CD4-positive, alpha-beta T cell (primary cell): Measurements from ENCODE around the gene JDP2. TPM values are rescaled to one million over a fixed set of nuclear protein-coding genes. Genes with fewer than 3 reads are reported as not detected.
A peak's percentile ranks its signal among the peaks of the same experiment; 100 is the strongest.

ENCODE experiments used
- ATAC-seq: fragments of 200-7000 bp; cut with Tn5 transposase; one replicate; pipeline ENCODE4 v1.10.0; 2022; ENCODE audit warnings: mild to moderate bottlenecking; ENCODE audit not compliant: poor library complexity
- CTCF ChIA-PET: fragments of 350-600 bp; sonication (Branson Sonifier 250); formaldehyde crosslinking; loops from one replicate; lab custom pipeline; 2021; ENCODE audit warnings: antibody characterized with exemption, inconsistent platforms; lab: Charles Lee
- POLR2A ChIA-PET: fragments of 350-600 bp; sonication (Branson Sonifier 250); formaldehyde crosslinking; loops from one replicate; lab custom pipeline; 2021; ENCODE audit warnings: antibody characterized with exemption, inconsistent platforms; lab: Charles Lee
- DNase-seq, 14 experiments: peaks; one replicate each; pipeline ENCODE4 v3.0.0-alpha.2; 2013 to 2020; ENCODE audit warnings: mixed read lengths in 2 of 14
- H3K27ac ChIP-seq, 2 donors: one replicate each; pipeline versions ENCODE4 v1.5.1 to v1.7.0; 2013; ENCODE audit warnings: low read length in 2 of 2, low read depth in 1 of 2, mild to moderate bottlenecking in 1 of 2
- H3K27me3 ChIP-seq, 2 experiments: 1 replicate in 1 of 2; 2 replicates in 1 of 2; pipeline versions ENCODE4 v1.6.1 to v1.7.0; 2013; ENCODE audit warnings: low read length in 2 of 2, control low read depth in 1 of 2, mild to moderate bottlenecking in 1 of 2, moderate library complexity in 1 of 2; ENCODE audit not compliant: insufficient read depth in 2 of 2, control insufficient read depth in 1 of 2
- H3K36me3 ChIP-seq: one replicate; pipeline ENCODE4 v1.6.1; 2013; ENCODE audit warnings: low read length, control low read depth; ENCODE audit not compliant: insufficient read depth
- H3K4me1 ChIP-seq: one replicate; pipeline ENCODE4 v1.6.1; 2013; ENCODE audit warnings: low read length, control low read depth; ENCODE audit not compliant: insufficient read depth
- H3K4me3 ChIP-seq: one replicate; pipeline ENCODE4 v1.5.1; 2013; ENCODE audit warnings: mild to moderate bottlenecking, low read length, moderate library complexity
- H3K9me3 ChIP-seq, 2 experiments: 1 replicate in 1 of 2; 2 replicates in 1 of 2; pipeline versions ENCODE4 v1.6.1 to v1.7.0; 2013; ENCODE audit warnings: low read length in 2 of 2, mild to moderate bottlenecking in 2 of 2, control low read depth in 1 of 2, moderate library complexity in 1 of 2; ENCODE audit not compliant: control insufficient read depth in 1 of 2, insufficient read depth in 1 of 2
- H3K27ac Mint-ChIP-seq: one replicate; pipeline ENCODE4 v1.8.0; 2020; ENCODE audit warnings: mixed read lengths
- H3K27me3 Mint-ChIP-seq: one replicate; pipeline ENCODE4 v1.8.0; 2021; ENCODE audit warnings: mixed read lengths
- H3K36me3 Mint-ChIP-seq: one replicate; pipeline ENCODE4 v1.8.0; 2021; ENCODE audit warnings: low read depth, mixed read lengths
- H3K4me1 Mint-ChIP-seq: one replicate; pipeline ENCODE4 v1.8.0; 2021; ENCODE audit warnings: low read depth, mixed read lengths
- H3K4me3 Mint-ChIP-seq: one replicate; pipeline ENCODE4 v1.8.0; 2020; ENCODE audit warnings: mild to moderate bottlenecking, mixed read lengths
- H3K9me3 Mint-ChIP-seq: one replicate; pipeline ENCODE4 v1.8.0; 2020; ENCODE audit warnings: mixed read lengths
- CTCF ChIP-seq: fragments of 200-600 bp; IDR thresholded peaks from one replicate; pipeline ENCODE4 v1.8.0; 2022; ENCODE audit warnings: antibody characterized with exemption, mild to moderate bottlenecking
- intact Hi-C, 2 experiments: fragments of 100-400 bp; cut with DNase I in 1 of 2; cut with micrococcal nuclease in 1 of 2; formaldehyde crosslinking; loops; one replicate each; pipeline versions ENCODE4 v1.15.1 to v1.9.0; 2023 to 2025; cut with DNase I, micrococcal nuclease
- total RNA-seq, 174 experiments: library from RNA in 2 of 174; stranded (reverse) in 2 of 174; gene quantifications; one replicate each; pipeline ENCODE4 v1.2.3 and lab custom pipeline; 2021 to 2026

Gene JDP2
- total RNA-seq, 2 experiments from 2014 or later = 1.1 to 1.2 TPM

DNA sequence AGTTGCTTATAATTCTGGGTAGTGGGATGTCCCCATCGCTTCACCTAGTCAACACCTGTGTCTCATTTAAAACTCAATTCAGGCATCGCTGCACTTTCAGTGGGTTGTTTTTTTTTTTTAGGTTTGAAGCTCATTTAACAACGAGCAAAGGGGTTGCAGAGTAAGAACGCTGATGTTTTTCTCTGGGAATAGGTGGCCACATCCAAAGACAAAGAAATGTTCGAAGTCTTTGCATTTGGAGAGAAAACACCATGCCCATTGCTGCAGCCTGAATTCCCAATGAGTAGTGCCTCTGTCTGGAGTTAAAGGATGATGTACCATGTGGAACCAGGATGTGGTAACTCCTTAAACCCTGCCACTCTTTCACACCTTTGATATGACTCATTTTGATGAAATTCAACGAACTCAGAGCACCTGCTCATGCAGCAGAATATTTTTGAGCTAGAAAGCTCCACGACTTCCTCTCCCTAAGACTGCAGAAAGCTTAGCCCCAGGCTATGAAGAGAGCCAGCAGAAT lies 59.4 kb downstream of the JDP2 start:
- Mint-ChIP-seq H3K36me3 (no peaks in the 10 kb centered on the region), H3K27ac (no peak overlapping the region), H3K9me3 (no peaks in the 10 kb centered on the region), H3K4me1 (peaks cover 13% of the 10 kb centered on the region), H3K27me3 (no peaks in the 10 kb centered on the region), H3K4me3 (no peak overlapping the region)
- Histone ChIP-seq H3K27ac (no peak overlapping the region), H3K36me3 (no peaks in the 10 kb centered on the region), H3K9me3 (no peaks in the 10 kb centered on the region), H3K27me3 (no peaks in the 10 kb centered on the region), H3K4me1 (peaks cover 13% of the 10 kb centered on the region), H3K4me3 (no peak overlapping the region)
- DNase-seq = peak in 4 of 14 experiments; percentile 8 to 56 (median 36)
- POLR2A ChIA-PET = interaction anchor here (0.6 kb wide), 1 partner anchor 153 kb away, joined by 4 read pairs; no protein-coding TSS in a partner anchor
- ATAC-seq = peak; percentile 30
- CTCF ChIA-PET = interaction anchor here (0.6 to 1.2 kb wide), 2 partner anchors 79 to 105 kb away, joined by 3 read pairs; no protein-coding TSS in a partner anchor
- TF ChIP-seq CTCF = no peak
- intact Hi-C loops = no loop called here

DNA sequence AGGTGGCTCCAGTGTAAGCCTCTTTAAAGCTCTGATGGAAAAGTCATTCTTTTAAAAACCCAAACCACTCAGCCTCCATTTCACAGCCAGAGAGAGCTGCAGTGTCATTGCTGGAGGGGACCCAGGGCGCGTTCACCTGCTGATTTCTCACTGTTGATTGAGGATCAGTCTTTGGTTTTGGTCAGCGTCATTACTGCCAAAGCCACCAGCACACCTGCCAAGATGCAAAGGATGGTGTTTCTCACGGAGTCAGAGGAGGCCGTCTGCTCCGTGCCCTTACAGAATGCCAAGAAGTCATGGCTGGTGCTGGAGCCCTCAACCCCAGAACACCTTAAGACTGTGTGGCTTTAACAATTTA lies 61.6 kb downstream of the JDP2 start:
- Histone ChIP-seq H3K4me1 (peaks cover 13% of the 10 kb centered on the region), H3K27ac (no peak overlapping the region), H3K4me3 (no peak overlapping the region), H3K27me3 (no peaks in the 10 kb centered on the region), H3K36me3 (no peaks in the 10 kb centered on the region), H3K9me3 (no peaks in the 10 kb centered on the region)
- DNase-seq (no peak), ATAC-seq (no peak)
- no peak overlapping the region for H3K4me3 Mint-ChIP-seq
- CTCF ChIA-PET = interaction anchor here (0.6 to 1.7 kb wide), 22 partner anchors 9 to 401 kb away, joined by 3 to 11 read pairs (median 4); no protein-coding TSS in a partner anchor
- H3K4me1 Mint-ChIP-seq = peaks cover 13% of the 10 kb centered on the region
- intact Hi-C loops = loop anchor here (1.0 to 2.0 kb wide), 3 partner anchors 182 to 359 kb away; no protein-coding TSS in a partner anchor
- no peak overlapping the region for H3K27ac Mint-ChIP-seq
- no peaks in the 10 kb centered on the region for H3K27me3 Mint-ChIP-seq
- TF ChIP-seq CTCF = no peak
- H3K36me3 Mint-ChIP-seq = no peaks in the 10 kb centered on the region
- H3K9me3 Mint-ChIP-seq = no peaks in the 10 kb centered on the region
- POLR2A ChIA-PET = interaction anchor here (0.6 to 1.7 kb wide), 3 partner anchors 26 to 361 kb away, joined by 3 to 4 read pairs (median 4); no protein-coding TSS in a partner anchor

DNA sequence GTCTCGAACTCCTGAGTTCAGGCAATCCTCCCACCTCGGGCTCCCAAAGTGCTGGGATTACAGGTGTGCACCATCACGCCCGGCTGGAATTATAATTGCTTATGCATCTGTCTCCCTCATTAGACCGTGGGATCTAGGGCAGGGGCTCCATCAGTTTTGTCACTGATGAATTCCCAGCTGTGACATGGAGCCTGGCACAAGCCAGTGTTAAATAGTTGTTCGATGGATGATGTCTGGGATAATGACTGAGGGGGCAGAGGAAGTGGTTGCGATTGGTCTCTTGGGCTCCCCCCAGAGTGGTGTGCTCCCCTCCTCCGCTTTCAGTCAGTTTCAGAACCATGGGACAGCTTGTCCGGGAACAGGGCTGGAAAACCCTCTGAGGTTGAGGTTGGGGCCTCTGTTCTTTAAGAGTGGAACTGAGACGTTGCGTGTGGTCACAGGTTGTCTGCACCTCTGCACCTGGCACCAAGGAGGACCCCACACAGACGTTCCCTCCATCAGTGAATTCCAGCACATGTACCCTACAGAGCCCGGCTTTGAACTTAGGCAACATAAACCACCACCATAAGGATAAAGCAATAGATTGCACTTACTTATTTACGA lies 63.7 kb downstream of the JDP2 start:
- Mint-ChIP-seq H3K9me3 (no peaks in the 10 kb centered on the region), H3K27ac (no peak overlapping the region), H3K36me3 (no peaks in the 10 kb centered on the region), H3K4me1 (peaks cover 17% of the 10 kb centered on the region), H3K27me3 (no peaks in the 10 kb centered on the region), H3K4me3 (no peak overlapping the region)
- H3K4me1 ChIP-seq = peaks cover 13% of the 10 kb centered on the region
- H3K27me3 ChIP-seq = no peaks in the 10 kb centered on the region
- ChIA-PET CTCF (interaction anchor here (1.1 kb wide), 1 partner anchor 69 kb away, joined by 3 read pairs; no protein-coding TSS in a partner anchor), POLR2A (interaction anchor here (0.6 to 1.3 kb wide), 2 partner anchors 58 to 199 kb away, joined by 4 read pairs; no protein-coding TSS in a partner anchor)
- intact Hi-C loops = no loop called here
- no peak for TF ChIP-seq CTCF
- no peaks in the 10 kb centered on the region for H3K9me3 ChIP-seq
- DNase-seq (no peak), ATAC-seq (no peak)
- H3K36me3 ChIP-seq = no peaks in the 10 kb centered on the region
- no peak overlapping the region for H3K27ac ChIP-seq
- H3K4me3 ChIP-seq = no peak overlapping the region
